T-helper 17 cell (primary cell): ENCODE data around the gene VENTX. TPM values are rescaled to one million over a fixed set of nuclear protein-coding genes. Genes with fewer than 3 reads are reported as not detected.

Experiments used
- ATAC-seq: fragments of 150-1000 bp; cut with Tn5 transposase; 2 replicates; pipeline ENCODE4 v1.10.0; 2021; ENCODE audit warnings: mild to moderate bottlenecking, moderate library complexity
- DNase-seq, 3 donors: peaks; one replicate each; pipeline versions ENCODE4 v3.0.0 to v3.0.0-alpha.2; 2020 to 2021
- H3K9me3 ChIP-seq: one replicate; pipeline ENCODE4 v1.7.0; 2013; ENCODE audit warnings: low read length, mild to moderate bottlenecking; ENCODE audit not compliant: control insufficient read depth, poor library complexity, severe bottlenecking
- H3K27ac Mint-ChIP-seq: one replicate; pipeline ENCODE4 v1.8.0; 2022; ENCODE audit warnings: mild to moderate bottlenecking, moderate library complexity, mixed read lengths
- H3K27me3 Mint-ChIP-seq: one replicate; pipeline ENCODE4 v1.8.0; 2022; ENCODE audit warnings: mixed read lengths
- H3K36me3 Mint-ChIP-seq: one replicate; pipeline ENCODE4 v1.8.0; 2022; ENCODE audit warnings: low read depth, mixed read lengths
- H3K4me1 Mint-ChIP-seq: one replicate; pipeline ENCODE4 v1.8.0; 2022; ENCODE audit warnings: mild to moderate bottlenecking, mixed read lengths
- H3K4me3 Mint-ChIP-seq: one replicate; pipeline ENCODE4 v1.8.0; 2022; ENCODE audit warnings: mild to moderate bottlenecking, moderate library complexity, mixed read lengths
- total RNA-seq, 4 donors: library from RNA in 2 of 4; stranded (reverse) in 2 of 4; gene quantifications; one replicate each; pipeline ENCODE4 v1.2.3 and lab custom pipeline; 2022 to 2026

Gene VENTX, protein sequence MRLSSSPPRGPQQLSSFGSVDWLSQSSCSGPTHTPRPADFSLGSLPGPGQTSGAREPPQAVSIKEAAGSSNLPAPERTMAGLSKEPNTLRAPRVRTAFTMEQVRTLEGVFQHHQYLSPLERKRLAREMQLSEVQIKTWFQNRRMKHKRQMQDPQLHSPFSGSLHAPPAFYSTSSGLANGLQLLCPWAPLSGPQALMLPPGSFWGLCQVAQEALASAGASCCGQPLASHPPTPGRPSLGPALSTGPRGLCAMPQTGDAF
- total RNA-seq: under 1 TPM; 0.21 to 0.52 TPM
- total RNA-seq (lab: John Stamatoyannopoulos, UW): 0 to 0.15 reads per million in 2 donors

- DNase-seq (no peak), ATAC-seq (no peak)
- H3K9me3 ChIP-seq: no peaks in the 10 kb centered on the region
- peaks cover 23% of the 10 kb centered on the region for H3K4me1 Mint-ChIP-seq
- H3K27ac Mint-ChIP-seq: no peak within 1 kb of the TSS
- H3K27me3 Mint-ChIP-seq: peaks cover 52% of the 10 kb centered on the region
- H3K36me3 Mint-ChIP-seq: peaks cover 3% of the 10 kb centered on the region
- peak within 1 kb of the TSS; percentile 67 for H3K4me3 Mint-ChIP-seq
Observed at GRCh38 chr10:133237588-133238465, at the start of gene VENTX. VENTX (plus strand) TSS chr10:133237855; CDS start chr10:133237915, 60 bp downstream.

DNA sequence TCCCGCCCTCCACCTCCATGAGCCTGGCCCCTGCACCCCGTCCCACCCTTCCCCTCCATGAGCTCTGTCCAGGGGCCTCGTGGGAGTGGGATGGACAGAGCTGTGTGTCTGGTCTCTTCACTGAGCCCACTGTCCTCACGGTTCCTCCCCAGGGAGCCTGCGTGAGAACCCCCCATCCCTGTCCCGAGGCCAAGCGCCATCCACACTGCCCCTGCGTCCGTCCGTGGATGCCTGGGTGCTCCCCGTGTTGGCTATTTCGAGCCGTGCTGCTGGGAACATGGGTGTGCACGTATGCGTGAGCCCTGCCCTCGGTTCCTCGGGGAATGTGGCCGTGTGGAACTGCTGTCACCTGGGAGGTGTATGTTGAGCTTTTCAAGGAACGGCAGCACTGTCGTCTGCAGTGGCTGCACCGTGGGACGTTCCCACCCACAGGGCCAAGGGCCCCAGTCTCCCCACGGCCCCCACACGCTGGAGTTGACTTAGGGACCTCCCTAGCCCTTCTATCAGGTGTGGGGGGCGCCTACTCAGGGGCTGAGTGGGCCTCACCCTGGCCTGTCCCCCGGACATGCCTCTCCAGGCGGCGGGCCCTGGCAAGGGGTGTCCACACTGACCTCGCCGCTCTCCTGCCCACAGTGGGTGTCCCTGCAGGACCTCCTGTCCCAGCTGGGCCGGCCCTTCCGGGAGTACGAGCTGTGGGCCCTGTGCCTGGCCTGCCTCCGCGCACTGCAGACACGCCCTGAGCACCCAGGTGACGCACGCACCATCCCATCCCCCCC lies 49.6 kb upstream of the VENTX start:
- no peaks in the 10 kb centered on the region for H3K27me3 Mint-ChIP-seq
- no peaks in the 10 kb centered on the region for H3K9me3 ChIP-seq
- H3K27ac Mint-ChIP-seq: no peak overlapping the region
- H3K36me3 Mint-ChIP-seq: no peaks in the 10 kb centered on the region
- no peak for DNase-seq
- ATAC-seq: no peak
- H3K4me1 Mint-ChIP-seq: no peaks in the 10 kb centered on the region
- H3K4me3 Mint-ChIP-seq: no peak overlapping the region

DNA sequence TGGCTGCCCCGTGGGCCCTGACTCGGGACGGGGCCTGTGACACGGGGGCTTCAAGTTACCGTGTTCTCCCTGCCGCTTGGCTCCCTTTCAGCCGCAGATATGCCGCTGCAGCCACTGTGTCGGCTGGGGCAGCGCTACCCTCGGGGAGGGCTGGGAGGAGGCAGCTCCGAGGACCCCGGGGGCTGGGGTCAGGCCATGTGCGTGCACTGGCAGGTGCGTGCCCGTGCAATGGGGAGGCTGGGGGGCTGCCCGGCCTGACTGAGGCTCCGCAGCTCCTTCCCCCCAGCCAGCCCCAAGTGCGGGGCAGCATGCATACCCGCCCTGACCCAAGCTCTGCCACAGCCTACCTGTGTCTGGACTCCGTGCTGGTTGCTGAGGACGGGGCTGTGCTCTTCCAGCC lies 48.4 kb upstream of the VENTX start:
- ATAC-seq (no peak), DNase-seq (no peak)
- Mint-ChIP-seq H3K27me3 (no peaks in the 10 kb centered on the region), H3K27ac (no peak overlapping the region), H3K36me3 (no peaks in the 10 kb centered on the region), H3K4me1 (no peaks in the 10 kb centered on the region), H3K4me3 (no peak overlapping the region)
- H3K9me3 ChIP-seq: no peaks in the 10 kb centered on the region

- Mint-ChIP-seq H3K4me3 (no peak overlapping the region), H3K27ac (no peak overlapping the region), H3K27me3 (no peaks in the 10 kb centered on the region), H3K4me1 (no peaks in the 10 kb centered on the region), H3K36me3 (no peaks in the 10 kb centered on the region)
- DNase-seq: no peak
- no peaks in the 10 kb centered on the region for H3K9me3 ChIP-seq
- ATAC-seq: no peak
Observed at GRCh38 chr10:133189726-133190125, 47.9 kb upstream of the VENTX start.

- Mint-ChIP-seq H3K4me1 (no peaks in the 10 kb centered on the region), H3K36me3 (no peaks in the 10 kb centered on the region), H3K27ac (no peak overlapping the region), H3K27me3 (no peaks in the 10 kb centered on the region), H3K4me3 (no peak overlapping the region)
- ATAC-seq (no peak), DNase-seq (no peak)
- H3K9me3 ChIP-seq: no peaks in the 10 kb centered on the region
Observed at GRCh38 chr10:133190225-133190624, 47.4 kb upstream of the VENTX start.

GRCh38 chr10:133191651-133192050 lies 46.0 kb upstream of the VENTX start:
- DNase-seq (no peak), ATAC-seq (no peak)
- peaks cover 2% of the 10 kb centered on the region for H3K4me1 Mint-ChIP-seq
- H3K4me3 Mint-ChIP-seq: no peak overlapping the region
- no peaks in the 10 kb centered on the region for H3K36me3 Mint-ChIP-seq
- no peaks in the 10 kb centered on the region for H3K27me3 Mint-ChIP-seq
- H3K9me3 ChIP-seq: no peaks in the 10 kb centered on the region
- no peak overlapping the region for H3K27ac Mint-ChIP-seq

GRCh38 chr10:133194151-133194550 lies 43.5 kb upstream of the VENTX start:
- Mint-ChIP-seq H3K4me3 (no peak overlapping the region), H3K27me3 (no peaks in the 10 kb centered on the region), H3K4me1 (peaks cover 2% of the 10 kb centered on the region), H3K36me3 (no peaks in the 10 kb centered on the region), H3K27ac (no peak overlapping the region)
- DNase-seq (no peak), ATAC-seq (no peak)
- no peaks in the 10 kb centered on the region for H3K9me3 ChIP-seq

DNA sequence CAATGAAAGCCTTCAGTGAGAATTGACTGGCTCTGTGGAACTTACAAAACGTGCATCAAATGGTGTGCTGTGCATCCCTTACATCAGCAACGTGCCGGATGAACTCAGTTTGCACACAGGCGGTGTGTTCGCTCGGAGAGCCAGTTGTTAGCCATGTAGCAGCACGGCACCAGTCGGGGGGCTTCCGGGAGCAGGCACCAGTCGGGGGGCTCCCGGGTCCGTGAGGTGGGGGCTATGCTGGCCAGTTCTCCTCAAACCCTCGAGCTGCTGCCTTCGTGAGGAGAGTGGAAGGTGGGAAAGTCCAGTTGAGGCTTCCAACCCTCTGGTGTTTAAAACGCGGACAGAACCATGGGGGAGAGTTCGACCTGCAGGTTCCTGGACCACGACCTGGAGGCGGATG lies 42.6 kb upstream of the VENTX start:
- Mint-ChIP-seq H3K36me3 (no peaks in the 10 kb centered on the region), H3K27me3 (no peaks in the 10 kb centered on the region), H3K4me1 (peaks cover 2% of the 10 kb centered on the region), H3K4me3 (no peak overlapping the region), H3K27ac (no peak overlapping the region)
- no peaks in the 10 kb centered on the region for H3K9me3 ChIP-seq
- DNase-seq (no peak), ATAC-seq (no peak)

DNA sequence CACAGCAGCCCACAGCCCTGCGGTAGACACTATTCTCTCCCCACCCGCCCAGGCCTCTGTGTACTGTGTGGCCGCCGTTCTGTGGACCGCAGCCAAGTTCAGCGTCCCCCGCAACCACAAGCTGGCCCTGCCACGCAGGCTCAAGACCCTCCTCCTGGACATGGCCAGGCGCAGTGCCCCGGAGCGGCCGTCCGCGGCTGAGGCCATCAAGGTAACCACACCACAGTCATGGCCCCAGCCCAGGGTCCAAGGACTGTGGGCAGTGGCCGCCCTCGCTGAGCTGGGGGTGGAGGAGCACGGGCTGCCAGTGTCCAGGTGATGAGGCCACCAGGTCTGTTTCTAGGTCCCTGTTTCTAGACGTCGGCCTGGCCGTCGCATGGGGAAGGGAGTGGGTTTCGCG lies 42.0 kb upstream of the VENTX start:
- Mint-ChIP-seq H3K4me3 (no peak overlapping the region), H3K4me1 (peaks cover 2% of the 10 kb centered on the region), H3K27ac (no peak overlapping the region), H3K27me3 (no peaks in the 10 kb centered on the region), H3K36me3 (no peaks in the 10 kb centered on the region)
- ATAC-seq: no peak
- DNase-seq: no peak
- H3K9me3 ChIP-seq: no peaks in the 10 kb centered on the region

GRCh38 chr10:133196221-133196915 lies 41.3 kb upstream of the VENTX start:
- no peaks in the 10 kb centered on the region for H3K9me3 ChIP-seq
- no peak overlapping the region for H3K27ac Mint-ChIP-seq
- H3K36me3 Mint-ChIP-seq: no peaks in the 10 kb centered on the region
- H3K4me1 Mint-ChIP-seq: peaks cover 2% of the 10 kb centered on the region
- H3K4me3 Mint-ChIP-seq: no peak overlapping the region
- DNase-seq: no peak
- peaks cover 4% of the 10 kb centered on the region for H3K27me3 Mint-ChIP-seq
- ATAC-seq: no peak

- H3K4me3 Mint-ChIP-seq: no peak overlapping the region
- ATAC-seq (no peak), DNase-seq (no peak)
- peaks cover 4% of the 10 kb centered on the region for H3K27me3 Mint-ChIP-seq
- H3K27ac Mint-ChIP-seq: no peak overlapping the region
- no peaks in the 10 kb centered on the region for H3K9me3 ChIP-seq
- no peaks in the 10 kb centered on the region for H3K36me3 Mint-ChIP-seq
- H3K4me1 Mint-ChIP-seq: peaks cover 2% of the 10 kb centered on the region
Observed at GRCh38 chr10:133196936-133197758, 40.5 kb upstream of the VENTX start.

DNA sequence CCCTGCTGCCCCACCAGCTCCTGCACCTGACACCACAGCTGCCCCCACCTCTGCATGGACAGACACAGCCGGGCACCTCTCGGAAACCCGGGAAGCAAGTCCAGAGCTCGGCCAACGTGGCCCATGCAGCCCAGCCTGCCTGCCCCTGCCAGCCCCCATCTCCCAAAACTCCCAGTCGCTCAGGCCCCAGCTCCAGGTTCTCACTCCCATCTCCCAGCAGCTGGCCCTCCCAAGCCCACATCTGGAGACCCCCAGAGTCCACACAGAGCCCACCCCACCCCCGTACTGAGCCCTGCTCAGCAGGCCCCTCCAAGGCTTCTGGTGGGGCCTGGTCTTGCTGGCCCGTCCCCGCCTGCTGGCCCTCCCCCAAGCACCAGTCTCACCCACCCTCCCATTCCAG lies 39.9 kb upstream of the VENTX start:
- DNase-seq: no peak

More for the DNA sequence above, 39.9 kb upstream of the VENTX start:
- Mint-ChIP-seq H3K36me3 (no peaks in the 10 kb centered on the region), H3K27ac (no peak overlapping the region), H3K27me3 (peaks cover 4% of the 10 kb centered on the region), H3K4me3 (no peak overlapping the region), H3K4me1 (peaks cover 2% of the 10 kb centered on the region)
- H3K9me3 ChIP-seq: no peaks in the 10 kb centered on the region
- ATAC-seq: no peak
